Heart right ventricle (tissue), 16 donors: ENCODE measurements around the gene MLLT3. TPM values are rescaled to one million over a fixed set of nuclear protein-coding genes. Genes with fewer than 3 reads are reported as not detected.

Experiments used
- ATAC-seq, 8 donors: fragments of 200-7000 bp; cut with Tn5 transposase; one replicate each; pipeline ENCODE4 v1.9.1; 2020; ENCODE audit warnings: mild to moderate bottlenecking in 8 of 8, moderate library complexity in 8 of 8, moderate number of reproducible peaks in 1 of 8
- DNase-seq, 2 donors: peaks; one replicate each; pipeline ENCODE4 v3.0.0-alpha.2; 2020
- H3K27ac ChIP-seq, 10 donors: fragments of 200-600 bp; sonication (generic) in 2 of 10; one replicate each; pipeline versions ENCODE4 v1.5.0 to v1.8.0; 2020 to 2022; ENCODE audit warnings: mild to moderate bottlenecking in 3 of 10
- H3K27me3 ChIP-seq, 7 donors: fragments of 200-600 bp; one replicate each; pipeline ENCODE4 v1.8.0; 2021 to 2022; ENCODE audit warnings: mild to moderate bottlenecking in 2 of 7
- H3K36me3 ChIP-seq, 9 donors: fragments of 200-600 bp; sonication (generic) in 1 of 9; one replicate each; pipeline versions ENCODE4 v1.5.0 to v1.8.0; 2020 to 2022; ENCODE audit warnings: mild to moderate bottlenecking in 2 of 9
- H3K4me1 ChIP-seq, 9 donors: fragments of 200-600 bp; sonication (generic) in 1 of 9; one replicate each; pipeline versions ENCODE4 v1.5.0 to v1.8.0; 2020 to 2022; ENCODE audit warnings: mild to moderate bottlenecking in 4 of 9
- H3K4me3 ChIP-seq, 10 donors: fragments of 200-600 bp; sonication (generic) in 2 of 10; one replicate each; pipeline versions ENCODE4 v1.5.0 to v1.8.0; 2020 to 2022; ENCODE audit warnings: mild to moderate bottlenecking in 7 of 10, moderate library complexity in 2 of 10
- H3K9me3 ChIP-seq, 11 donors: fragments of 200-600 bp in 10 of 11; sonication (generic) in 2 of 11; one replicate each; pipeline versions ENCODE4 v1.5.0 to v1.8.0; 2013 to 2022; ENCODE audit warnings: mild to moderate bottlenecking in 2 of 11, control low read depth in 1 of 11, moderate library complexity in 1 of 11
- WGBS, 2 donors: extraction: QIAGEN DNeasy Blood & Tissue Kit; methylation state at CpG; one replicate each; pipeline ENCODE4 v1.1.7; 2013; ENCODE audit warnings: inconsistent platforms in 1 of 2; 5-methylcytosine and 5-hydroxymethylcytosine counted together
- intact Hi-C, 10 donors: fragments of 100-400 bp; cut with DNase I; formaldehyde crosslinking; loops; one replicate each; pipeline versions ENCODE4 v1.11.1 to v1.14.2; 2022
- polyA plus RNA-seq, 2 donors: library from polyadenylated mRNA; stranded (reverse); fragments of 200-250 nt; gene quantifications; one replicate each; pipeline ENCODE4 v1.2.3, GENCODE V29; 2013
- total RNA-seq, 10 donors: library from RNA; stranded (reverse); fragmentation: NEBNext Ultra II Directional in 3 of 10; extraction: Animal tissue kit (Norgen Biotek cat#: 25700) in 3 of 10; gene quantifications; one replicate each; pipeline versions ENCODE4 v1.2.1 to v1.2.4, GENCODE V29; 2021 to 2023
- TF ChIP-seq, protein P1 (sequence below), 9 donors: fragments of 200-600 bp; sonication (generic) in 2 of 9; IDR thresholded peaks; one replicate each; pipeline versions ENCODE4 v1.5.0 to v1.8.0; 2021 to 2022; ENCODE audit warnings: antibody characterized with exemption in 9 of 9, mild to moderate bottlenecking in 5 of 9, moderate library complexity in 1 of 9
- donor health status: Arrhythmogenic right ventricular cardiomyopathy.
- donor health status: ischemic (EF 13 %, LVEDD 7.1; RV severe dilation, severe dysfunction).
- donor health status: healthy with polysubstance abuse.
- donor health status: DM: no; HTN: yes; CAD: no.
- donor health status: DM: no; HTN: no; CAD: no.
- donor health status: ischemic (EF 25% LVEDD 6.9; RV normal size, moderate dysfunction).
- donor health status: ischemic (EF 25% LVEDD 5.7; RV mildly dilated, moderate dysfunction).
- donor health status: healthy.
- donor health status: DM: yes; HTN: yes; CAD: no.
- donor health status: Ischemic cardiomyopathy.
- donor health status: ischemic (EF 35%, LVEDD 5.7; RV mildly dilated, moderate dysfunction).
- donor health status: nonischemic (EF 11% LVEDD 7.7; RV severe dilation, severe dysfunction).
- donor health status: DM: yes; HTN: yes; CAD: no.
- donor health status: PGD.
- donor health status: ischemic (EF 29% LVEDD 5.4; RV normal size, mild dysfunction).
- donor health status: nonischemic (EF 23%, LVEDD 6.1; RV moderate dilation, normal function).

Gene MLLT3
- total and polyA plus RNA-seq, 12 donors, result 4.3 to 22.7 (median 13.5) TPM

GRCh38 chr9:20610591-20610990 is 11.7 kb downstream of the MLLT3 start:
- ATAC-seq (no peak), DNase-seq (no peak)
- no peak overlapping the region for H3K4me3 ChIP-seq
- no peak overlapping the region for H3K27ac ChIP-seq
- no peaks in the 10 kb centered on the region for H3K9me3 ChIP-seq
- peaks cover 0 to 59% (median 21%) of the 10 kb centered on the region in 9 donors for H3K4me1 ChIP-seq
- WGBS, 2 donors, result 72 to 80% methylated on average over 2 of the region's 2 CpGs
- intact Hi-C loops, result loop anchor here in 3 of 10 donors (10.0 kb wide), 3 partner anchors 56 to 256 kb away; no protein-coding TSS in a partner anchor
- H3K36me3 ChIP-seq, result no peaks in the 10 kb centered on the region
- TF ChIP-seq, protein P1, sequence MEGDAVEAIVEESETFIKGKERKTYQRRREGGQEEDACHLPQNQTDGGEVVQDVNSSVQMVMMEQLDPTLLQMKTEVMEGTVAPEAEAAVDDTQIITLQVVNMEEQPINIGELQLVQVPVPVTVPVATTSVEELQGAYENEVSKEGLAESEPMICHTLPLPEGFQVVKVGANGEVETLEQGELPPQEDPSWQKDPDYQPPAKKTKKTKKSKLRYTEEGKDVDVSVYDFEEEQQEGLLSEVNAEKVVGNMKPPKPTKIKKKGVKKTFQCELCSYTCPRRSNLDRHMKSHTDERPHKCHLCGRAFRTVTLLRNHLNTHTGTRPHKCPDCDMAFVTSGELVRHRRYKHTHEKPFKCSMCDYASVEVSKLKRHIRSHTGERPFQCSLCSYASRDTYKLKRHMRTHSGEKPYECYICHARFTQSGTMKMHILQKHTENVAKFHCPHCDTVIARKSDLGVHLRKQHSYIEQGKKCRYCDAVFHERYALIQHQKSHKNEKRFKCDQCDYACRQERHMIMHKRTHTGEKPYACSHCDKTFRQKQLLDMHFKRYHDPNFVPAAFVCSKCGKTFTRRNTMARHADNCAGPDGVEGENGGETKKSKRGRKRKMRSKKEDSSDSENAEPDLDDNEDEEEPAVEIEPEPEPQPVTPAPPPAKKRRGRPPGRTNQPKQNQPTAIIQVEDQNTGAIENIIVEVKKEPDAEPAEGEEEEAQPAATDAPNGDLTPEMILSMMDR (IDR thresholded peaks at IDR 0.05), result no peak
- H3K27me3 ChIP-seq, result no peaks in the 10 kb centered on the region

DNA sequence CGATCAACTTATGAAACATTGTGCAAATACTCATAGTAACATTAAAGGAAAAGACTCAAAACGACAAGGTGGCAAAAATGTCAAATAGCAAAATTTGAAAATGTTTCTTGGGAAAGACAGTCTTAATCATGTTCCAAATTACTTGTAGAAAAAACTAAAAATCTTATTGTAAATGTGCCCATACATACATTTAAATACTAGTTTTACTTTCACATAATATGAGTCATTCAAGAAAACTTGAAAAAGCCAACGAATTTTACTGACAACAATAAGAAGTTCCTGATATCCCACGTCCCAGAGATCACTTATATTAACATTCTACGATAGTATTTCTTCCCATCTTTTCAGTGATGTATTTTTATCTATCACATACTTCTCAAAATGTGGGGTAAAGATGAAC is 13.7 kb downstream of the MLLT3 start:
- Histone ChIP-seq H3K36me3 (no peaks in the 10 kb centered on the region), H3K27ac (no peak overlapping the region), H3K4me1 (peaks cover 0 to 69% (median 40%) of the 10 kb centered on the region in 9 donors), H3K9me3 (no peaks in the 10 kb centered on the region), H3K4me3 (no peak overlapping the region), H3K27me3 (no peaks in the 10 kb centered on the region)
- WGBS, 2 donors, result 85 to 90% methylated on average over 5 of the region's 5 CpGs
- DNase-seq (no peak), ATAC-seq (no peak)
- TF ChIP-seq, protein P1 (IDR thresholded peaks at IDR 0.05), result no peak
- intact Hi-C loops, result no loop called here

DNA sequence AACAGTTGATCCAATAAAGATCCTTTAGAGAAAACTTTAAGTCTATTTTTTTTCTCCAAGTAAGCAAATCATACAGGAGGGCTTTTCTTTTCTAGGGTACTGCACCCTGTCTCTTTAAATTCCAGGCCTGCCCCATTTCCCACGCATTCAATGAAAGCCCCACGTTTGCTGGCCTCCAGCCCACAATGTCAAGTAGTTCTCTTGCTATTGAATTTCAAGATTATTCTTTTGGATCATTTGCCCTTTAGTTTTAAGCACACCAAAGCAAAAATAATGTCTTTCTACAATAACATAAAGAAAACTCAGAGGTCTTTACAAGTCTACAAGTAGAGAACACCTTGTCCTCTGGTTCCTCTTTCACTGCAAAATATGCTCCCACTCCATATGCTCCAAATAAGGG is 15.6 kb downstream of the MLLT3 start:
- Histone ChIP-seq H3K27me3 (no peaks in the 10 kb centered on the region), H3K4me1 (peaks cover 2 to 69% (median 51%) of the 10 kb centered on the region in 9 donors), H3K27ac (no peak overlapping the region), H3K36me3 (no peaks in the 10 kb centered on the region), H3K4me3 (no peak overlapping the region), H3K9me3 (no peaks in the 10 kb centered on the region)
- peak in 2 of 8 donors; percentile 25 to 39 for ATAC-seq
- DNase-seq, result peak; percentile 11 to 47
- intact Hi-C loops, result loop anchor here in 1 of 10 donors (1.0 kb wide), 1 partner anchor 36 kb away; no protein-coding TSS in a partner anchor
- TF ChIP-seq, protein P1 (IDR thresholded peaks at IDR 0.05), result no peak
- WGBS, 2 donors, result 8 to 11% methylated on average over 2 of the region's 2 CpGs

GRCh38 chr9:20604562-20604961 is 17.7 kb downstream of the MLLT3 start:
- Histone ChIP-seq H3K9me3 (no peaks in the 10 kb centered on the region), H3K4me1 (peaks cover 2 to 56% (median 46%) of the 10 kb centered on the region in 9 donors), H3K4me3 (peak overlapping the region in 7 of 10 donors; percentile 7 to 40 (median 29)), H3K36me3 (no peaks in the 10 kb centered on the region), H3K27me3 (no peaks in the 10 kb centered on the region), H3K27ac (peak overlapping the region in 8 of 10 donors; percentile 5 to 72 (median 31))
- DNase-seq (no peak), ATAC-seq (peak in 5 of 8 donors; percentile 51 to 67 (median 63))
- intact Hi-C loops, result loop anchor here in 1 of 10 donors (5.0 kb wide), 1 partner anchor 42 kb away; no protein-coding TSS in a partner anchor
- TF ChIP-seq, protein P1 (IDR thresholded peaks at IDR 0.05), result no peak
- WGBS, 2 donors, result 23 to 38% methylated on average over 5 of the region's 5 CpGs
